ENCODE results near the gene AASDHPPT. TPM values are rescaled to one million over a fixed set of nuclear protein-coding genes. Genes with fewer than 3 reads are reported as not detected.

AASDHPPT gene
- total RNA-seq, 1 experiment from 2014 or later: 69.0 TPM

DNA sequence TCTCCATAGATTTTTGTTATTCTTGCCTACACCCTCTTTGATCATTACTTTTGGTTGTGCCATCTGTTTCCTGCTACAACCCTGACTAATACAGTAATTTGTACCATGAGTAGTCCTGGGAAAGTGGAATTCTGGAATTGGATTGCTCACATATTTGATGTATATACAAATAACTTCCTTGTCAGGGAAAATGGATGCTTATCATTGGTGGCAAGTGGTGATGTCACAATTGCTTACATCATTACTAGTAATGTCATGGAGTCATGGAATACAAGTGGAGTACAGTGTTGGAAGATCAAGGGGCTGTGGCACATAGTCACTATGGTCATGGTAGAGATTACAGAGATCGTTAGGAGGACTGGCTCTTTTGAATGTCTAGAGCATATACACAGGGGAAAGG lies 24.4 kb downstream of the AASDHPPT start:
- Histone ChIP-seq H3K4me3 (ENCODE audit: insufficient read depth, low read depth, low read length) (no peak overlapping the region), H3K36me3 (replicated peaks; ENCODE audit: control insufficient read depth, insufficient read depth, low read length) (peaks cover 5% of the 10 kb centered on the region; the same call in 1 of the 2 replicates), H3K27me3 (ENCODE audit: control insufficient read depth, insufficient read depth, low read length) (no peaks in the 10 kb centered on the region)
- no peak for DNase-seq

DNA sequence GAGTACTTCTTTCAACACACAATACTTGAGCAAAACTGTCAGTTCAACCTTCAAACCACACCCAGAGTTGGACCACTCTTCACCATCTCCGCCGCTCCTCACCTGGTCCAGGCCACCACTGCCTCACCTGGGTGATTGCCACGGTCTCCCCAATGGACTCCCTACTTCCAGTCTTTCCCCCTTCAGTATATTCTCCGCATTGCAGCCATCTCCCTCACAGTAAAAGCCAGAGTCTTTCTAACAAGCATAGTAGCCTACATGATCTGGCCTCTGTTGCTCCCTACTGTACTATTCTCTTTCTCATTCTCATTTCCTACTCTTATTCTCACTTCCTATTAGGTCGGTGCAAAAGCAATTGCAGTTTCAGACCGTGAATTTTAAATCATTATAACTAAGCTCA lies 28.5 kb downstream of the AASDHPPT start:
- no peak for DNase-seq
- Histone ChIP-seq H3K4me3 (ENCODE audit: insufficient read depth, low read depth, low read length) (no peak overlapping the region), H3K36me3 (replicated peaks; ENCODE audit: control insufficient read depth, insufficient read depth, low read length) (no peaks in the 10 kb centered on the region), H3K27me3 (ENCODE audit: control insufficient read depth, insufficient read depth, low read length) (no peaks in the 10 kb centered on the region)

- Histone ChIP-seq H3K27me3 (ENCODE audit: control insufficient read depth, insufficient read depth, low read length) (no peaks in the 10 kb centered on the region), H3K36me3 (replicated peaks; ENCODE audit: control insufficient read depth, insufficient read depth, low read length) (no peaks in the 10 kb centered on the region), H3K4me3 (ENCODE audit: insufficient read depth, low read depth, low read length) (no peak overlapping the region)
- no peak for DNase-seq
Observed at GRCh38 chr11:106121570-106122320, 44.3 kb downstream of the AASDHPPT start.

DNA sequence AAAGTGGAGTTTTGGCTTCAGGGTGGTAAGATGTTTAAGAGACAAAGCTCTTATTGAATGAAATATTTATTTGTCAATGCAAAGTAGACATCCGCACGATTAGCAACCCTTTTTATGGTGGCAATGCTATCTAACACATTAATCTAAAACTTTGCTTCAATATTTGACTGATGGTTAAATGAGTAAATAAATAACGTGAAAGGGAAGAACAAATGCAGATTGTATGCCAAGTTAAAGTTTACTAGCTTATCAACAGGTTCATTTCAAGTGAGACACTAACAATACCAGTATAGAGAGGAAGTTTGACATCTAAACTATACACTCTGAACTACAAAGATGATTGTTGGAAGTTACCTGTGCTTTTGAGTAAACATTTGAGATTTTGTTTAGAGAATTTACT lies 50.1 kb downstream of the AASDHPPT start:
- H3K36me3 ChIP-seq (replicated peaks; ENCODE audit: control insufficient read depth, insufficient read depth, low read length): no peaks in the 10 kb centered on the region
- no peaks in the 10 kb centered on the region for H3K27me3 ChIP-seq (ENCODE audit: control insufficient read depth, insufficient read depth, low read length)
- DNase-seq: no peak
- no peak overlapping the region for H3K4me3 ChIP-seq (ENCODE audit: insufficient read depth, low read depth, low read length)

- H3K27me3 ChIP-seq (ENCODE audit: control insufficient read depth, insufficient read depth, low read length): no peaks in the 10 kb centered on the region
- DNase-seq: no peak
- no peak overlapping the region for H3K4me3 ChIP-seq (ENCODE audit: insufficient read depth, low read depth, low read length)
- no peaks in the 10 kb centered on the region for H3K36me3 ChIP-seq (replicated peaks; ENCODE audit: control insufficient read depth, insufficient read depth, low read length)
Observed at GRCh38 chr11:106128740-106129139, 51.3 kb downstream of the AASDHPPT start.

GRCh38 chr11:106131998-106132397 lies 54.5 kb downstream of the AASDHPPT start:
- DNase-seq: no peak
- Histone ChIP-seq H3K36me3 (replicated peaks; ENCODE audit: control insufficient read depth, insufficient read depth, low read length) (no peaks in the 10 kb centered on the region), H3K4me3 (ENCODE audit: insufficient read depth, low read depth, low read length) (no peak overlapping the region), H3K27me3 (ENCODE audit: control insufficient read depth, insufficient read depth, low read length) (no peaks in the 10 kb centered on the region)

DNA sequence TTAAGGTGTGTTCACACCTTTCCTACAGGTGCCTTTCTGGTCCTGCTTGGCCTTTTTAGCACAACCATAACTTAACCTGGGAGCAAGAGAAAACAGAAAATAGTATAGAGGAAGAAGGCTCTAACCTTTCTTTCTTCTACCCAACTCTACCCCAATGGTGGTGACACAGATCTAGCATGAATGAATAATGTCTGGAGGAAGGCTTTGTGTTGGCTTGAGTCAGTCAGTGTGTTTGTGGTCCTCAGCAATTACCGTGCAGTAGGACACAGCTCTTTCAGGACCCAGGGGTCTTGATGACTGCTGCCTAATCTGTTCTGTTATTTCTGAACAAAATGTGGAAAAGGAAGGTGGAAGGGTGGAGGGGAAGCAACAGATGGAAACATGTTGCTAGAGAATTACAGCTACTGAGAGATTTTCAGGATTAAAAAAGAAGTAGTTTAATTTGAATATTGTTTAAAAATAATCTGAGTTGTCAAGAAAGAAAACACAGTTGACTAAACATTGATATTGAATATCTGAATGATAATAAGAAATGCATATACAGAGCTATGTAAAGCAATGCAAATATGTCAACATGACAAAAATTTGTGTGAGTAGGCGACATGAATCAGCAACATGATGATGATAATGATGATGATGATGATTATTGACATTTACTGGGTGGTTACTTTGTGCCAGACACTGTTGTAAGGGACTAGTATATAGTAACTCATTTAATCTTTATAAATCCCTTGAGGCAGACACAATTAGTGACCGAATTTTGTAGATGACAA lies 55.3 kb downstream of the AASDHPPT start:
- Histone ChIP-seq H3K36me3 (replicated peaks; ENCODE audit: control insufficient read depth, insufficient read depth, low read length) (no peaks in the 10 kb centered on the region), H3K27me3 (ENCODE audit: control insufficient read depth, insufficient read depth, low read length) (no peaks in the 10 kb centered on the region), H3K4me3 (ENCODE audit: insufficient read depth, low read depth, low read length) (no peak overlapping the region)
- no peak for DNase-seq

GRCh38 chr11:106133529-106133928 lies 56.1 kb downstream of the AASDHPPT start:
- Histone ChIP-seq H3K36me3 (replicated peaks; ENCODE audit: control insufficient read depth, insufficient read depth, low read length) (no peaks in the 10 kb centered on the region), H3K27me3 (ENCODE audit: control insufficient read depth, insufficient read depth, low read length) (no peaks in the 10 kb centered on the region), H3K4me3 (ENCODE audit: insufficient read depth, low read depth, low read length) (no peak overlapping the region)
- DNase-seq: no peak

DNA sequence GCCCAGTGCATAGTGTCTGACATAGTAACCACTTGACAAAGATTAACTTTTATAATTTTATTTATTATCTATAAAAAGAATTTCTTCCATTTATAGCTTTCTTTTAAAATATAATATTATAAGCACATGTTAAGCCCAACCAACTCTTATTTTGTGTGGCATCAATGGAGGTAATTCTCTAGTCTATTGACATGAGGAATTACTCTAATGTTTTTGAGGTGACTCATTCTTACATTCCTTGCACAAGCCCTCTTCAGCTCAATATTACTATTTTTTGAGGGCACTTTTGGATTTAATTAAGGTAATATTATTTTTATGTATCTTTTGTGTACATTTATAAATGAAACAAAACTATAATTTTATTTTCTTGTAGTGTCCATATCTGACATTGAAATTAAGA lies 59.6 kb downstream of the AASDHPPT start:
- no peaks in the 10 kb centered on the region for H3K27me3 ChIP-seq (ENCODE audit: control insufficient read depth, insufficient read depth, low read length)
- DNase-seq: no peak
- no peak overlapping the region for H3K4me3 ChIP-seq (ENCODE audit: insufficient read depth, low read depth, low read length)
- H3K36me3 ChIP-seq (replicated peaks; ENCODE audit: control insufficient read depth, insufficient read depth, low read length): no peaks in the 10 kb centered on the region

DNA sequence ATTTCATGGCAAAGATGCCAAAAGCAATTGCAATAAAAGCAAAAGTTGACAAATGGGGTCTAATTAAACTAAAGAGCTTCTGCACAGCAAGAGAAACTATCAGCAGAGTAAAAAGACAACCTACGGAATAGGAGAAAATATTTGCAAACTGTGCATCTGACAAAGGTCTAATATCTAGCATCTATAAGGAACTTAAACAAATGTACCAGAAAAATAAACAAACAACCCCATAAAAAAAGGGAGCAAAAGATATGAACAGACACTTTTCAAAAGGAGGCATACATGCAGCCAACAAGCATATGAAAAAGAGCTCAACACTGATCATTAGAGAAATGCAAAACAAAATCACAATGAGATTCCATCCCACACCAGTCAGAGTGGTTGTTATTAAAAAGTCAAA lies 60.3 kb downstream of the AASDHPPT start:
- H3K4me3 ChIP-seq (ENCODE audit: insufficient read depth, low read depth, low read length): no peak overlapping the region
- DNase-seq: no peak

More for the DNA sequence above, 60.3 kb downstream of the AASDHPPT start:
- H3K27me3 ChIP-seq (ENCODE audit: control insufficient read depth, insufficient read depth, low read length): no peaks in the 10 kb centered on the region
- H3K36me3 ChIP-seq (replicated peaks; ENCODE audit: control insufficient read depth, insufficient read depth, low read length): no peaks in the 10 kb centered on the region

Other genes with a start within 250 kb of the AASDHPPT start
- 13.2 and 19.0 TPM in 2 replicates for gene MSANTD4, start 55.4 kb upstream of the AASDHPPT start, total RNA-seq (2014; rRNA removed; shearing (Covaris generic))
- 3.4 and 4.0 TPM in 2 replicates for gene KBTBD3, start 315 bp upstream of the AASDHPPT start, total RNA-seq (2014; rRNA removed; shearing (Covaris generic))

All from H7 (cell line).